ENCODE measurements around the gene TPCN2. TPM values are rescaled to one million over a fixed set of nuclear protein-coding genes. Genes with fewer than 3 reads are reported as not detected.

The TPCN2 gene
- total RNA-seq, 6 experiments from 2014 or later = 8.0 to 11.2 (median 9.0) TPM

DNA sequence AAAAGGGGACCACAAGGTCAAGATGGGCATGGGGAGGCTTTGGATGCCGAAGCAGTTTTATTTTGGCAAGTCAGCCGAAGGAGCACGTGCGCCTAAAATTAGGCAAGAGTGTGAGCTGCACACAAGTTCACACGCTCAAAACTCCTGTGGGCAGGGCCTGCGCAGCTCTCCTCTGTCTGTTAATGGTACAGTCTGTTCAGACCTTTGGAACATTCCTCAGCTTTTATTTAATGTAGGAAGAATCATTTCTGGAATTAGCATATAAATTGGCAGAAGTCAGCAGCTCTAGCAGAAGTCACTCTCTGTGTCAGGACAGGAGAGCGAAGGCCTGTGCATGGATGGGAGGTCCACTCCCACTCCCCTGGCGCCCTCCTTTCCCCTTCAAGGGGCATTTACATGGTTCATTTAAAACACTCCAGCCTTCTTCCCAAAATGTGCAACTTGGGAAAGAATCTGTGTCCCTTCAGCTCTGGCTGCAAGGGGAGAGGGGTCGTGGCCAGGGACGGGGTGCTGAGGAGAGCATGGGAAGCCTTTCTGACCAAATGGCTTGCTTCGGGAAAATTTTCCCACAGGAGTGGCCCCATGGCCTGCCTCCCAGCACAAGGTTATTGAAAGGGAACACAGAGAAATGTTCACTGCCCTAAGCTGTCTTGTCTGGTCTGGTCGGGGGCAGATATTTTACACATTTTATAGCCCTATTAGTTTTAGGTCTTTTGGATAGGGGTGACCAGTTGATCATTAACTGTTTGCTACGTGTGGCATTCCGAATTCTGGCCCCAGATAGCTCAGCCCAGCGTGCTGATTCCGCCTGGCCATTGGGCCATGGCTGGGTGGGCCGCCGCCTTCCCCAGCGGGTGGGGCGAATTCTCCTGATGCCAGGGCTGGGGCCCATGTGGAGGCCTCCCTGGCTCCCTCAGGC lies 63.2 kb downstream of the TPCN2 start:
- DNase-seq = no peak
- TF ChIP-seq CTCF (IDR thresholded peaks at IDR 0.05) = no peak
- Mint-ChIP-seq H3K9me3 (peaks cover 14% of the 10 kb centered on the region), H3K27ac (no peak overlapping the region), H3K4me1 (ENCODE audit: low read depth) (no peaks in the 10 kb centered on the region), H3K27me3 (ENCODE audit: insufficient read depth) (peaks cover 24% of the 10 kb centered on the region), H3K4me3 (no peak overlapping the region), H3K36me3 (ENCODE audit: low read depth) (peaks cover 14% of the 10 kb centered on the region; the same call in 1 of the 2 replicates)

- Mint-ChIP-seq H3K4me3 (no peak overlapping the region), H3K9me3 (peaks cover 14% of the 10 kb centered on the region), H3K4me1 (ENCODE audit: low read depth) (no peaks in the 10 kb centered on the region), H3K27me3 (ENCODE audit: insufficient read depth) (peaks cover 26% of the 10 kb centered on the region), H3K36me3 (ENCODE audit: low read depth) (peaks cover 14% of the 10 kb centered on the region; the same call in 1 of the 2 replicates), H3K27ac (no peak overlapping the region)
- DNase-seq = no peak
- TF ChIP-seq CTCF (IDR thresholded peaks at IDR 0.05) = no peak
These were observed 64.5 kb downstream of the TPCN2 start for GRCh38 chr11:69113226-69113625.

DNA sequence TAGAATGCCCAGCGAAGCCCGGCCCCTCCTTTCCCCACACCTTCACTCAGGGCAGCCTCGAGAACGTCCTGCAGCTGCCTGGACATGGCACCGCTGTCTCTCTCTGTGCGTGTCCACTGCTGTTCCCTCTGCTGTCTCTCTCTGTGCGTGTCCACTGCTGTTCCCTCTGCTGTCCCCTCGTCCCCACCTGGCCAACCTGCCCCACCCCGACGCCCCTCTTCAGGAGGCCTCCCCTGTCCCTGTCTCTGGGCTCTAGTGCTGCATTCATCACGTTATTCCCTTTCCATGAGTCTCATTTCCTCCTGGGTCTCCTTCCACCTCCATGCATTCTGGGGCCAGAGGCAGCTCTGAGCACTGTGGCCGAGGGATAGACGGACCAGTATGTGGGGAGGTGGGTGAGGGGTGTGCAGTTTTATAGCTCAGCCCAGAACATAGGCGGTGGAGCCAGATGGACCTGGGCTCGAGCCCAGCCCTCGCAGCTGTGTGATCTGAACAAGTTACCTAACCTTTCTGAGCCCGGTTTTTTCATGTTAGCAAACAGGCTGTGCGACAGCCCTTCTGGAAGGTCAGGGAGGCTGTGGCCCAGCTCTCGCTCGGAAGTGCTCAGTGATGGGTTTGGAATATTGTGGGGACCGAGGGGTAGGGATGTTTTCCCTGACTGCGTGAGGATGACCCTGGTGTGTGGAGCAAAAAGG lies 65.1 kb downstream of the TPCN2 start:
- TF ChIP-seq CTCF (IDR thresholded peaks at IDR 0.05) = no peak
- no peak for DNase-seq
- Mint-ChIP-seq H3K4me1 (ENCODE audit: low read depth) (no peaks in the 10 kb centered on the region), H3K9me3 (peaks cover 14% of the 10 kb centered on the region), H3K27ac (no peak overlapping the region), H3K36me3 (ENCODE audit: low read depth) (peaks cover 14% of the 10 kb centered on the region; the same call in 1 of the 2 replicates), H3K4me3 (no peak overlapping the region), H3K27me3 (ENCODE audit: insufficient read depth) (peaks cover 26% of the 10 kb centered on the region)

GRCh38 chr11:69114362-69114761 lies 65.6 kb downstream of the TPCN2 start:
- Mint-ChIP-seq H3K27me3 (ENCODE audit: insufficient read depth) (peaks cover 24% of the 10 kb centered on the region), H3K4me3 (no peak overlapping the region), H3K9me3 (peaks cover 20% of the 10 kb centered on the region), H3K36me3 (ENCODE audit: low read depth) (peaks cover 20% of the 10 kb centered on the region), H3K4me1 (ENCODE audit: low read depth) (no peaks in the 10 kb centered on the region), H3K27ac (no peak overlapping the region)
- no peak for DNase-seq
- no peak for TF ChIP-seq CTCF (IDR thresholded peaks at IDR 0.05)

DNA sequence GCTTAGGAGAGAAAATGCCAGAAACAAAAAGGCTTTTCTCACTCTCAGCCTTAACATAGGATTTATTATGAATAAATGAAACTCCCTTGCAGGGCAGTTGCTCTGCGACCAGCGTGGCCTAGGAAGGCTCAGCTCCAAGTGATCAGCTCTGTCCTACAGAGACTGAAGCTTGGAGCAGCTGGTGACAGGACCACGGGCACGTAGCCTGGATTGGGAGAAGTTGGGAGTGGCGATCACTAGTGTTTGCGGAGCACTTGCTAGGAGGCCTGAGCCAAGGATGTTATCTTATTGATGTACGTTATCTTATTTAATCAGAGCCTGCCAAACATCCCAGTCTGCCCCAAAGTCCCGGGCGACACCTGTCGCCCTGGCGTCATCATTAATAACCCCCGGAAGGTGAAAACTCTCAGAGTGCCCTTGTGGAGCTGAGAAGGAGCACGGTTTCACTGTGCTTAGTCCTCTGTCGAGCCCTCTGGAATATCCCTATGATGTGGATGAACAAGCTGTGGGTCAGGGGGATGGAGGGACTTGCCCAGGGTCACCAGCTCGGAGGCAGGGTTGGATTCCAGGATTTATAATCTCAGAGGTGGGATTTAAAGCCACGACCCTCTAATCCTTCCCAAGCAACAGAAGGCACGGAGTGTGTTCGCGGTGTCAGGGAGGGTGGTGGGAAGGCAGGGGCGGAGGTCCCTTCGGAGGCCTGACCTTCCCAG lies 66.2 kb downstream of the TPCN2 start:
- Mint-ChIP-seq H3K27me3 (ENCODE audit: insufficient read depth) (peaks cover 21% of the 10 kb centered on the region), H3K4me1 (ENCODE audit: low read depth) (no peaks in the 10 kb centered on the region)

More for the DNA sequence above, 66.2 kb downstream of the TPCN2 start:
- no peak for DNase-seq
- no peak overlapping the region for H3K27ac Mint-ChIP-seq
- H3K9me3 Mint-ChIP-seq = peaks cover 23% of the 10 kb centered on the region
- H3K4me3 Mint-ChIP-seq = no peak overlapping the region
- no peak for TF ChIP-seq CTCF (IDR thresholded peaks at IDR 0.05)
- peaks cover 19% of the 10 kb centered on the region for H3K36me3 Mint-ChIP-seq (ENCODE audit: low read depth)

Measured in HFFc6 (cell line).